Bronchial epithelial cell (primary cell): Measurements from ENCODE around the gene CXXC4. TPM values are rescaled to one million over a fixed set of nuclear protein-coding genes. Genes with fewer than 3 reads are reported as not detected.

ENCODE experiments used
- DNase-seq: peaks from one replicate; pipeline ENCODE4 v3.0.0-alpha.2; 2010; ENCODE audit warnings: low read depth
- FAIRE-seq: peaks from 2 replicates; lab custom pipeline; 2011; peaks lifted over from hg19 to GRCh38; lab: Jason Lieb, UNC
- H3K27me3 ChIP-seq: 2 replicates; pipeline ENCODE4 v1.5.1; 2011; ENCODE audit warnings: low read length; ENCODE audit not compliant: control insufficient read depth, insufficient read depth
- H3K36me3 ChIP-seq: 2 replicates; pipeline ENCODE4 v1.5.1; 2011; ENCODE audit warnings: low read length; ENCODE audit not compliant: control insufficient read depth, insufficient read depth
- H3K4me3 ChIP-seq: 2 replicates; pipeline ENCODE4 v1.5.1; 2011; ENCODE audit warnings: mild to moderate bottlenecking, low read depth, low read length, control low read depth
- total RNA-seq: library from RNA; depleted of rRNA; stranded (reverse); fragments of >200 nt; gene quantifications from 2 replicates; pipeline ENCODE4 v1.2.1, GENCODE V29; 2014
- TF ChIP-seq, protein P1 (sequence below): IDR thresholded peaks from 2 replicates; pipeline ENCODE4 v1.5.1; 2011; ENCODE audit warnings: mild to moderate bottlenecking, moderate library complexity, low read length, control low read depth, inconsistent platforms; ENCODE audit not compliant: insufficient read depth, severe bottlenecking

The CXXC4 gene
- total RNA-seq, 1 donor from 2014 or later: under 0.01 TPM

- no peaks in the 10 kb centered on the region for H3K27me3 ChIP-seq
- no peaks in the 10 kb centered on the region for H3K36me3 ChIP-seq
- DNase-seq: no peak
- H3K4me3 ChIP-seq: no peak overlapping the region
- no peak for FAIRE-seq
- TF ChIP-seq, protein P1, sequence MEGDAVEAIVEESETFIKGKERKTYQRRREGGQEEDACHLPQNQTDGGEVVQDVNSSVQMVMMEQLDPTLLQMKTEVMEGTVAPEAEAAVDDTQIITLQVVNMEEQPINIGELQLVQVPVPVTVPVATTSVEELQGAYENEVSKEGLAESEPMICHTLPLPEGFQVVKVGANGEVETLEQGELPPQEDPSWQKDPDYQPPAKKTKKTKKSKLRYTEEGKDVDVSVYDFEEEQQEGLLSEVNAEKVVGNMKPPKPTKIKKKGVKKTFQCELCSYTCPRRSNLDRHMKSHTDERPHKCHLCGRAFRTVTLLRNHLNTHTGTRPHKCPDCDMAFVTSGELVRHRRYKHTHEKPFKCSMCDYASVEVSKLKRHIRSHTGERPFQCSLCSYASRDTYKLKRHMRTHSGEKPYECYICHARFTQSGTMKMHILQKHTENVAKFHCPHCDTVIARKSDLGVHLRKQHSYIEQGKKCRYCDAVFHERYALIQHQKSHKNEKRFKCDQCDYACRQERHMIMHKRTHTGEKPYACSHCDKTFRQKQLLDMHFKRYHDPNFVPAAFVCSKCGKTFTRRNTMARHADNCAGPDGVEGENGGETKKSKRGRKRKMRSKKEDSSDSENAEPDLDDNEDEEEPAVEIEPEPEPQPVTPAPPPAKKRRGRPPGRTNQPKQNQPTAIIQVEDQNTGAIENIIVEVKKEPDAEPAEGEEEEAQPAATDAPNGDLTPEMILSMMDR: no peak
These were observed 29.3 kb upstream of the CXXC4 start for GRCh38 chr4:104524026-104524425.

DNA sequence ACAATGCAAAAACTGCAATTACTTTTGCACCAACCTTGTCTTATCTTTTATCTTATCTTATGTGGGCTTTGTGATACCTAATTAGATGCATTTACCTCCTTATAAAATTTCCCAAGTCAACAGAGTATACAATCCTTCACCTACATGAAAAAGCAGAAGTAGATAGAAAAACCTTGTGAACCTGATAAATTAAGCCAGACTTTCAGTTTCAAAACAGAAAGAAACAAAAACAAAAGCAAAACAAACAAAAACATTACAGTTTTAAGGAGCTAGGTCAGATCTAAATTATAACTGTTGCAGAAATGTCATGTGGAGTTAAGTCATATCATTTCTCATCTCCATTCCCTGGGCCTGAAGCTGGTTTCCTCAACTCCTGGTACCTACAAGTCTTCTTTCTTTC lies 24.9 kb upstream of the CXXC4 start:
- TF ChIP-seq, protein P1: no peak
- FAIRE-seq (no peak), DNase-seq (no peak)
- Histone ChIP-seq H3K4me3 (no peak overlapping the region), H3K27me3 (no peaks in the 10 kb centered on the region), H3K36me3 (no peaks in the 10 kb centered on the region)

DNA sequence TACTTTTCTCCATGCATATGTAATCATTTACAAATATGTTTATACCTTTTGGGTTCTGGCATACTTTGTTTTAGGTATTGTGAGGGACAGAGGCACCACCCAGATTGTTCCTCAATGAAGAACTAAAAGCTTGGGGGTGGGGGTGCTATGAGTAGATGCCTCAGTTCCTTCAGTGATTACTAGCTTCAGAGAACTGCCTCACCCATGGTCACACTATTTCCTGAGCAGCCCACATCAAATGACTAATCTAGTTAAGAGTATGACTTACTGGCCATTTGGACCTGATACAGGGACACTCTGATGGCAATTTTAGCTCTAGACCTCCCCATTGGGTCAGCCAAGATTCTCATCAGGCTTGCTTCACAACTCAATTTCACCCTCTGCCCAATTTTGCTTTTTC lies 22.2 kb upstream of the CXXC4 start:
- TF ChIP-seq, protein P1: no peak
- no peak for DNase-seq
- Histone ChIP-seq H3K27me3 (no peaks in the 10 kb centered on the region), H3K36me3 (no peaks in the 10 kb centered on the region), H3K4me3 (no peak overlapping the region)
- no peak for FAIRE-seq

DNA sequence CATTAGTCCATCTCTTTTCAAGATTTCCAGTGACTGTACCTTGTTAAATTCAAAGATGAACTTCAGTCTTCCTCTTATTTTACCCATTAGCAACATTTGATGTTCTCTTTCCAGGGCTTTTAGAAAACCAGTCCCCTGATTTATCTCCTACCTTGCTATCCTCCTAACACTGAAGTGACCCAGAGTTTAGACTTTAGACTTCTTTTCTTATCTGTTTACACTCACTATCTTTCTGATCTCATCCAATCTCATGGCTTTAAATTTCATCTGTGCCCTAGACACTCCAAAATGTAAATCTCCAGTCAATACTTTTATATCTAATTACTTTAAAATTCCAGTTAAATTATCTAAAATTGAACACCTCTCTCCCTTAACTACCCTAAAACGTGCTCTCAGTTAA lies 13.5 kb upstream of the CXXC4 start:
- no peak for DNase-seq
- no peak overlapping the region for H3K4me3 ChIP-seq
- H3K36me3 ChIP-seq: no peaks in the 10 kb centered on the region
- TF ChIP-seq, protein P1: no peak
- H3K27me3 ChIP-seq: no peaks in the 10 kb centered on the region
- no peak for FAIRE-seq

DNA sequence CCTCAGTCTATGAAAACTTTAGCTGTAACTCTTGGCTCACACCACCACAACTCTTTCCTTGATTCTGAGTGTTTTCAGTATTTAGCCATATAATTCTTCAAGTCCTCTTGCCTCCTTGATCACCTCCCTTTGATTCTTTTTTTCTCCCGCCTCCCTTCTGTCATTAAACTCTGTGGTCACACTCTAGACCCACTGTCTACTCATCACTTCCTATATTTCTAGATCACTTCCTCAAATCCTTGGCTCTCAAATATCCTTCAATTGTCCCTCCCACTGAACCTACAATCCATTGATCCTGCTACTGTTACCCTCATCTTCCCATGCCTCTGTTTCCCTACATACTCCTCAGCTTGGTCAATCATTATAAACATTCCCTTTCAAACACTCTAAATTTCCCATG lies 12.4 kb upstream of the CXXC4 start:
- no peak overlapping the region for H3K4me3 ChIP-seq
- DNase-seq: no peak
- TF ChIP-seq, protein P1: no peak
- FAIRE-seq: no peak
- H3K36me3 ChIP-seq: no peaks in the 10 kb centered on the region
- no peaks in the 10 kb centered on the region for H3K27me3 ChIP-seq

DNA sequence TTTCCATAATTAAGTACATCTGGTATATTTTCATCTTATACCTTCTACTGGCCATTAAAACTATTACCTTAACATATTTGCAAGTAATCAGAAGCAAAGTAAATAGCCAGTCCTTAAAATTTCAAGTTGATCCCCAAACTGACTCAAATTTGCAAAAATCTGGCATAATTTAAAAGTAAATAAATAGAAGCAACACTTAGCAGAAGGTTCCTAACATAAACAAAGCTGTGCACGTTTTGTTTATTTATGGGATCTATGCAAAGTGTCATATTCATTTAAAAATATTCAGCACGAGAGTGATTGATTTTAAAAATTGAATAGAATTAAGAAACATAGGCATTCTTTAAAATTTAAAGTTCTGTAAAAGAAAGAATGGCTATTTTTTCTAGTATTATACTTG lies 9.8 kb upstream of the CXXC4 start:
- DNase-seq (no peak), FAIRE-seq (no peak)
- H3K27me3 ChIP-seq: no peaks in the 10 kb centered on the region
- TF ChIP-seq, protein P1: no peak
- no peaks in the 10 kb centered on the region for H3K36me3 ChIP-seq
- no peak overlapping the region for H3K4me3 ChIP-seq
